ENCODE measurements around the gene POLD2.

DNA sequence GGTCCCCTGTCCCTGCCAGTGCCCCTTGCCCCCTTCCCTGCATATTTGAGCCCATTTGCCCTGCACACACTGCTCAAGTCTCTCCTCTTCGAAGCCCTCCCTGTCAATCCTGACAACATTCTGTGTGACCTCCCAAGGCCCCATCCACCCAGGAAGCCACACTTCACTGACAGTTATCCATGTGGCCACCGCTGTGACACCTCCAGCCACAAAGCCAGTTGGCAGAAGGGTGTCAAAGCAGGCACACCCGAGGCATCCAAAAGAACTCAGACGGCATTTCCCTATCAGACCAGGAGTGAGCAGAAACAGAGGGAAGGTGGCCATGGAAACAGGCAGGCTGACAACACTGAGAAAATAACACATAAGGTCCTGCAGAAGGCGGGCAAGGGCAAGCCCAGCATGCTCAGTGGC lies 45.7 kb downstream of the POLD2 start:
- TF ChIP-seq, protein P1, sequence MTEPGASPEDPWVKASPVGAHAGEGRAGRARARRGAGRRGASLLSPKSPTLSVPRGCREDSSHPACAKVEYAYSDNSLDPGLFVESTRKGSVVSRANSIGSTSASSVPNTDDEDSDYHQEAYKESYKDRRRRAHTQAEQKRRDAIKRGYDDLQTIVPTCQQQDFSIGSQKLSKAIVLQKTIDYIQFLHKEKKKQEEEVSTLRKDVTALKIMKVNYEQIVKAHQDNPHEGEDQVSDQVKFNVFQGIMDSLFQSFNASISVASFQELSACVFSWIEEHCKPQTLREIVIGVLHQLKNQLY (CRISPR knock-in tag; IDR thresholded peaks at IDR 0.05), result no peak
- TF ChIP-seq, protein P2, sequence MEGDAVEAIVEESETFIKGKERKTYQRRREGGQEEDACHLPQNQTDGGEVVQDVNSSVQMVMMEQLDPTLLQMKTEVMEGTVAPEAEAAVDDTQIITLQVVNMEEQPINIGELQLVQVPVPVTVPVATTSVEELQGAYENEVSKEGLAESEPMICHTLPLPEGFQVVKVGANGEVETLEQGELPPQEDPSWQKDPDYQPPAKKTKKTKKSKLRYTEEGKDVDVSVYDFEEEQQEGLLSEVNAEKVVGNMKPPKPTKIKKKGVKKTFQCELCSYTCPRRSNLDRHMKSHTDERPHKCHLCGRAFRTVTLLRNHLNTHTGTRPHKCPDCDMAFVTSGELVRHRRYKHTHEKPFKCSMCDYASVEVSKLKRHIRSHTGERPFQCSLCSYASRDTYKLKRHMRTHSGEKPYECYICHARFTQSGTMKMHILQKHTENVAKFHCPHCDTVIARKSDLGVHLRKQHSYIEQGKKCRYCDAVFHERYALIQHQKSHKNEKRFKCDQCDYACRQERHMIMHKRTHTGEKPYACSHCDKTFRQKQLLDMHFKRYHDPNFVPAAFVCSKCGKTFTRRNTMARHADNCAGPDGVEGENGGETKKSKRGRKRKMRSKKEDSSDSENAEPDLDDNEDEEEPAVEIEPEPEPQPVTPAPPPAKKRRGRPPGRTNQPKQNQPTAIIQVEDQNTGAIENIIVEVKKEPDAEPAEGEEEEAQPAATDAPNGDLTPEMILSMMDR (IDR thresholded peaks at IDR 0.05), result no peak
- no peak for TF ChIP-seq GTF2I (CRISPR knock-in tag; conservative IDR thresholded peaks at IDR 0.05)
- no peak for TF ChIP-seq SP1 (CRISPR knock-in tag; conservative IDR thresholded peaks at IDR 0.05)
- TF ChIP-seq ESRRA (CRISPR knock-in tag; IDR thresholded peaks at IDR 0.05; ENCODE audit: borderline replicate concordance), result no peak
- no peak for TF ChIP-seq ZNF263 (CRISPR knock-in tag; IDR thresholded peaks at IDR 0.05; ENCODE audit: low read depth)
- no peak for TF ChIP-seq NFYB (CRISPR knock-in tag; conservative IDR thresholded peaks at IDR 0.05; ENCODE audit: low read depth)
- no peak for TF ChIP-seq ATF1 (CRISPR knock-in tag; IDR thresholded peaks at IDR 0.05)
- TF ChIP-seq ELF4 (CRISPR knock-in tag; IDR thresholded peaks at IDR 0.05; ENCODE audit: low read depth), result no peak
- TF ChIP-seq KAT7 (CRISPR knock-in tag; IDR thresholded peaks at IDR 0.05; ENCODE audit: borderline replicate concordance), result no peak
- TF ChIP-seq ZNF423 (CRISPR knock-in tag; IDR thresholded peaks at IDR 0.05), result no peak

Measured in WTC11 (cell line).